Heart left ventricle (tissue), 16 donors: ENCODE results near the gene CCR3. TPM values are rescaled to one million over a fixed set of nuclear protein-coding genes. Genes with fewer than 3 reads are reported as not detected.
A peak's percentile ranks its signal among the peaks of the same experiment; 100 is the strongest.

Experiments used
- ATAC-seq, 4 donors: fragments of 200-7000 bp; cut with Tn5 transposase; one replicate each; pipeline ENCODE4 v1.9.1; 2020 to 2022; ENCODE audit warnings: moderate library complexity in 4 of 4, mild to moderate bottlenecking in 3 of 4, moderate number of reproducible peaks in 1 of 4
- DNase-seq, 5 donors: peaks; one replicate each; pipeline ENCODE4 v3.0.0-alpha.2; 2020
- H3K27ac ChIP-seq, 12 donors: fragments of 200-600 bp; sonication (generic) in 4 of 12; one replicate each; pipeline versions ENCODE4 v1.5.0 to v1.8.0; 2016 to 2022; ENCODE audit warnings: mild to moderate bottlenecking in 2 of 12
- H3K27me3 ChIP-seq, 9 donors: fragments of 200-600 bp; sonication (generic) in 2 of 9; one replicate each; pipeline versions ENCODE4 v1.5.1 to v1.8.0; 2016 to 2022; ENCODE audit warnings: mild to moderate bottlenecking in 3 of 9
- H3K36me3 ChIP-seq, 9 donors: fragments of 200-600 bp; sonication (generic) in 2 of 9; one replicate each; pipeline versions ENCODE4 v1.5.0 to v1.8.0; 2018 to 2022; ENCODE audit warnings: mild to moderate bottlenecking in 2 of 9
- H3K4me1 ChIP-seq, 12 donors: fragments of 200-600 bp; sonication (generic) in 4 of 12; one replicate each; pipeline versions ENCODE4 v1.5.0 to v1.8.0; 2016 to 2022; ENCODE audit warnings: mild to moderate bottlenecking in 3 of 12
- H3K4me3 ChIP-seq, 12 donors: fragments of 200-600 bp; sonication (generic) in 4 of 12; one replicate each; pipeline versions ENCODE4 v1.5.0 to v1.8.0; 2017 to 2022; ENCODE audit warnings: mild to moderate bottlenecking in 9 of 12, moderate library complexity in 4 of 12
- H3K9me3 ChIP-seq, 12 donors: fragments of 200-600 bp; sonication (generic) in 4 of 12; one replicate each; pipeline versions ENCODE4 v1.5.0 to v1.8.0; 2016 to 2022; ENCODE audit warnings: mild to moderate bottlenecking in 1 of 12
- POLR2A ChIP-seq, 2 donors: fragments of 450-650 bp; IDR thresholded peaks; one replicate each; pipeline ENCODE4 v1.6.1; 2017; ENCODE audit warnings: antibody characterized with exemption in 2 of 2, mild to moderate bottlenecking in 2 of 2, moderate library complexity in 2 of 2
- WGBS, 4 donors: extraction: QIAGEN DNeasy Blood & Tissue Kit in 2 of 4; methylation state at CpG; one replicate each; pipeline versions ENCODE4 v1.1.5 to v1.1.7; 2013 to 2018; 5-methylcytosine and 5-hydroxymethylcytosine counted together
- intact Hi-C, 10 donors: fragments of 100-400 bp; cut with DNase I; formaldehyde crosslinking; loops; one replicate each; pipeline versions ENCODE4 v1.11.1 to v1.14.2; 2022
- polyA plus RNA-seq, 2 donors: library from polyadenylated mRNA; stranded (reverse); fragments of 200-250 nt; gene quantifications; one replicate each; pipeline ENCODE4 v1.2.3, GENCODE V29; 2013
- total RNA-seq, 9 donors: library from RNA; depleted of rRNA in 2 of 9; stranded (reverse); fragments of >200 nt in 2 of 9; fragmentation: NEBNext Ultra II Directional in 3 of 9; extraction: Animal tissue kit (Norgen Biotek cat#: 25700) in 3 of 9; gene quantifications; one replicate each; pipeline versions ENCODE4 v1.1.0 to v1.2.4, GENCODE V29; 2016 to 2023
- TF ChIP-seq, protein P1 (sequence below), 12 donors: fragments of 200-600 bp; sonication (generic) in 4 of 12; IDR thresholded peaks; one replicate each; pipeline versions ENCODE4 v1.5.0 to v1.8.0; 2018 to 2022; ENCODE audit warnings: antibody characterized with exemption in 12 of 12, mild to moderate bottlenecking in 5 of 12
- donor health status: ischemic (EF 13 %, LVEDD 7.1; RV severe dilation, severe dysfunction).
- donor health status: healthy with polysubstance abuse.
- donor health status: DM: no; HTN: yes; CAD: no.
- donor health status: DM: no; HTN: no; CAD: no.
- donor health status: ischemic (EF 25% LVEDD 6.9; RV normal size, moderate dysfunction).
- donor health status: ischemic (EF 25% LVEDD 5.7; RV mildly dilated, moderate dysfunction).
- donor health status: healthy.
- donor health status: DM: yes; HTN: yes; CAD: no.
- donor health status: ischemic (EF 35%, LVEDD 5.7; RV mildly dilated, moderate dysfunction).
- donor health status: nonischemic (EF 11% LVEDD 7.7; RV severe dilation, severe dysfunction).
- donor health status: DM: yes; HTN: yes; CAD: no.
- donor health status: PGD.
- donor health status: ischemic (EF 29% LVEDD 5.4; RV normal size, mild dysfunction).
- donor health status: nonischemic (EF 23%, LVEDD 6.1; RV moderate dilation, normal function).

CCR3 gene
- total and polyA plus RNA-seq, 11 donors: 0.20 to 0.27 TPM; not detected in 9

DNA sequence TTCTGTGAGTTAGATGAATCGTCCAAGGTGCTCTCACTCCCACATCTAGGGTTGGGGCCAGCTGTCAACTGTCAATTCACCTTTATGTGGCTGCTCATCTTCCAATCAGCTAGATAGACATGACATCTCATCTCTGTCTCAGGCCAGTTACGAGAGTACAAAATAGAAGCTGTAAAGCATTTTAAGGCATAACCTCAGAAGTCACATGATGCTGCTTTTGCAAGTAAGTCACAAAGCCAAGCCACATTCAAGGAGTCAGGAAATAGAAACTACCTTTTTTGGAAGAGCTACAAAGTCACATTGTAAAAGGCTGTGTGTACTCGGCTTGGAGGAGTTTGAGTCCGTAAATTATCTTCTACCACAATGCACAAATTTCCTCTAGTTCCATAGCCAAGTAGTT, 29.1 kb upstream of the CCR3 start:
- 58 to 67% (median 63%) methylated on average over 4 of the region's 4 CpGs for WGBS, 4 donors
- Histone ChIP-seq H3K27me3 (peaks cover 0 to 22% (median 3%) of the 10 kb centered on the region in 9 donors), H3K4me1 (peaks cover 0 to 51% (median 0%) of the 10 kb centered on the region in 12 donors), H3K36me3 (no peaks in the 10 kb centered on the region), H3K9me3 (no peaks in the 10 kb centered on the region), H3K4me3 (no peak overlapping the region), H3K27ac (peak overlapping the region in 1 of 12 donors; percentile 19)
- no peak for ATAC-seq
- intact Hi-C loops: loop anchor here in 1 of 10 donors (10.0 kb wide), 1 partner anchor 152 kb away; no protein-coding TSS in a partner anchor
- no peak for DNase-seq
- no peak for TF ChIP-seq POLR2A (IDR thresholded peaks at IDR 0.05)
- TF ChIP-seq, protein P1, sequence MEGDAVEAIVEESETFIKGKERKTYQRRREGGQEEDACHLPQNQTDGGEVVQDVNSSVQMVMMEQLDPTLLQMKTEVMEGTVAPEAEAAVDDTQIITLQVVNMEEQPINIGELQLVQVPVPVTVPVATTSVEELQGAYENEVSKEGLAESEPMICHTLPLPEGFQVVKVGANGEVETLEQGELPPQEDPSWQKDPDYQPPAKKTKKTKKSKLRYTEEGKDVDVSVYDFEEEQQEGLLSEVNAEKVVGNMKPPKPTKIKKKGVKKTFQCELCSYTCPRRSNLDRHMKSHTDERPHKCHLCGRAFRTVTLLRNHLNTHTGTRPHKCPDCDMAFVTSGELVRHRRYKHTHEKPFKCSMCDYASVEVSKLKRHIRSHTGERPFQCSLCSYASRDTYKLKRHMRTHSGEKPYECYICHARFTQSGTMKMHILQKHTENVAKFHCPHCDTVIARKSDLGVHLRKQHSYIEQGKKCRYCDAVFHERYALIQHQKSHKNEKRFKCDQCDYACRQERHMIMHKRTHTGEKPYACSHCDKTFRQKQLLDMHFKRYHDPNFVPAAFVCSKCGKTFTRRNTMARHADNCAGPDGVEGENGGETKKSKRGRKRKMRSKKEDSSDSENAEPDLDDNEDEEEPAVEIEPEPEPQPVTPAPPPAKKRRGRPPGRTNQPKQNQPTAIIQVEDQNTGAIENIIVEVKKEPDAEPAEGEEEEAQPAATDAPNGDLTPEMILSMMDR (IDR thresholded peaks at IDR 0.05): no peak

DNA sequence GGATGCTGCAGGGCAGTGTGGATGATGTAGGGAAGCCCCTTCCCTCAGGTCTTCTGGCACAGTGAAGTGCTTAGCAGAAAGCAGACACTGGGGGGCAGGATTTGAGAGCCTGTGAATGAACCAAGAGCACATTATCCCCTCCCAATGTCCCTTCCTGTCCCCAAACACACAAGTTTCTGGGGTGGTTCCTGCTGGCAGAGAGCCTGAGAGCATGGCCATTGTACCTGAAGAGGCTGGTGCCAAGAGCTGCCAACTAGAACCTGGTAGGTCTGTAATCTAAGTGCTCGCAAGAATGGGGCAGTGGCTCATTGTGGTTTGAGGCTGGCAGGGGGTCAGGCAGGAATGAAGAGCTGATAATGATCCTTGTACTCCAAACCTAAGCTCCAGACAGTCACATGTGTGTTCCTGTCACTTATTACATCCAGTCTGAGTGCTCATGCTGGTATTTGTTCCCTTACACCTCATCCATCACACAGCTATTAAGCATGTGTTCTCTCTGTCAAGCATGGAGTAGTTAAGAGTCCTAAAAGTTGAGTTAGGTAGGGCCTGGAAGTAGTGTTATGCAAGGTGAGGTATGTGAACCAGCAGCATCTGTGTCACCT, 27.4 kb upstream of the CCR3 start:
- H3K27ac ChIP-seq: no peak overlapping the region
- intact Hi-C loops: loop anchor here in 1 of 10 donors (10.0 kb wide), 1 partner anchor 150 kb away; no protein-coding TSS in a partner anchor
- 48 to 73% (median 59%) methylated on average over 1 of the region's 1 CpG for WGBS, 4 donors
- H3K27me3 ChIP-seq: peaks cover 0 to 22% (median 3%) of the 10 kb centered on the region in 9 donors
- H3K4me3 ChIP-seq: no peak overlapping the region
- ATAC-seq (no peak), DNase-seq (no peak)
- H3K36me3 ChIP-seq: no peaks in the 10 kb centered on the region
- TF ChIP-seq, protein P1 (IDR thresholded peaks at IDR 0.05): peak in 3 of 12 donors; percentile 7 to 20 (median 13)
- no peak for TF ChIP-seq POLR2A (IDR thresholded peaks at IDR 0.05)
- peaks cover 0 to 35% (median 0%) of the 10 kb centered on the region in 12 donors for H3K4me1 ChIP-seq
- peaks cover 0 to 6% (median 0%) of the 10 kb centered on the region in 12 donors for H3K9me3 ChIP-seq

DNA sequence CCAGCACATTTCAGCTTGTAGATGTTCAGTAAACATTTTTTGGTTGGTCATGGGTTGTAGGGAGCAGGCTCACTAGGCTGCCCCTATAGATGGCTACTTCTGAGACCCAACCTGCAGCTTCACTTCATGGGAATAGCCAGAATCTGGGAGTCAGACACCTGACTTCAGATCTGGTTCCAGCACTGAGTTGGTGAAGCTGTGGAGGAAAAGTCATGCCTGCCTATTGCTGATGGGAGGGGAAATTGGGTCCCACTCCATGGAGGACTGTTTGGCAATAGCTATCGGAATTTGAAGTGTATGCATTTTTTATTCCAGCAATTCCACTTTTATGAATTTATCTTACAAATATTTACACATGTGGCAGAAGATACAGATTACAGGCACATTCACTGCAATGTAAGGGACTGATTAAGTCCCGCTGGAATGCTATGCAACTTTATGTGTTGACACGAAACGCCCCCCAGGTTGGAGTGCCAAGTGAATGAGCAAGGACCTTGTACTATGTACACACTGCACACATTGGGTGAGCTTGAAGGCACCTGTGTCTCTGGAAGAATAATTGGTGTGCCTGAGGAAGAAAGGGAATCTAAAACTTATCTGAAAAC, 26.3 kb upstream of the CCR3 start:
- Histone ChIP-seq H3K4me1 (peaks cover 0 to 31% (median 0%) of the 10 kb centered on the region in 12 donors), H3K27me3 (peaks cover 0 to 22% (median 3%) of the 10 kb centered on the region in 9 donors), H3K4me3 (no peak overlapping the region), H3K27ac (no peak overlapping the region), H3K36me3 (no peaks in the 10 kb centered on the region), H3K9me3 (peaks cover 0 to 7% (median 0%) of the 10 kb centered on the region in 12 donors)
- TF ChIP-seq, protein P1 (IDR thresholded peaks at IDR 0.05): no peak
- no peak for TF ChIP-seq POLR2A (IDR thresholded peaks at IDR 0.05)
- no peak for DNase-seq
- ATAC-seq: no peak
- WGBS, 4 donors: 62 to 68% (median 63%) methylated on average over 4 of the region's 4 CpGs
- intact Hi-C loops: loop anchor here in 1 of 10 donors (10.0 kb wide), 1 partner anchor 149 kb away; no protein-coding TSS in a partner anchor

DNA sequence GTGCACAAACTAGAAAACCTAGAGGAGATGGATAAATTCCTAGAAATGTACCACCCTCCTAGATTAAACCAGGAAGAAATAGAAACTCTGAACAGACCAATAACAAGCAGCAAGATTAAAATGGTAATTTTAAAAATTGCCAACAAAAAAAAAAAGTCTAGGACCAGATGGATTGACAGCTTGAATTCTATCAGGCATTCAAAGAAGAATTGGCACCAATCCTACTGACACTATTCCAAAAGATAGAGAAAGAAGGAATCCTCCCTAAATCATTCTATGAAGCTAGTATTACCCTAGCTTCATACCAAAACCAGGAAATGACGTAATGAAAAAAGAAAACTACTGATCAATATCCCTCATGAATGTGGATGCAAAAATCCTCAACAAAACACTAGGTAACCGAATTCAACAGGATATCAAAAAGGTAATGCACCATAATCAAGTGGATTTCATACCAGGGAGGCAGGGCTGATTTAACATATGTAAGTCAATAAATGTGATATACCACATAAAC, 24.0 kb upstream of the CCR3 start:
- intact Hi-C loops: loop anchor here in 1 of 10 donors (10.0 kb wide), 1 partner anchor 147 kb away; no protein-coding TSS in a partner anchor
- 48 to 82% (median 73%) methylated on average over 2 of the region's 2 CpGs for WGBS, 4 donors
- peaks cover 0 to 22% (median 3%) of the 10 kb centered on the region in 9 donors for H3K27me3 ChIP-seq

More for the DNA sequence above, 24.0 kb upstream of the CCR3 start:
- Histone ChIP-seq H3K36me3 (no peaks in the 10 kb centered on the region), H3K27ac (no peak overlapping the region), H3K4me1 (peaks cover 0 to 42% (median 0%) of the 10 kb centered on the region in 12 donors), H3K4me3 (no peak overlapping the region), H3K9me3 (peaks cover 0 to 7% (median 0%) of the 10 kb centered on the region in 12 donors)
- TF ChIP-seq POLR2A (IDR thresholded peaks at IDR 0.05): no peak
- TF ChIP-seq, protein P1 (IDR thresholded peaks at IDR 0.05): no peak
- no peak for ATAC-seq
- no peak for DNase-seq
